ENCODE data around the gene UNC13C.

Gene UNC13C

DNA sequence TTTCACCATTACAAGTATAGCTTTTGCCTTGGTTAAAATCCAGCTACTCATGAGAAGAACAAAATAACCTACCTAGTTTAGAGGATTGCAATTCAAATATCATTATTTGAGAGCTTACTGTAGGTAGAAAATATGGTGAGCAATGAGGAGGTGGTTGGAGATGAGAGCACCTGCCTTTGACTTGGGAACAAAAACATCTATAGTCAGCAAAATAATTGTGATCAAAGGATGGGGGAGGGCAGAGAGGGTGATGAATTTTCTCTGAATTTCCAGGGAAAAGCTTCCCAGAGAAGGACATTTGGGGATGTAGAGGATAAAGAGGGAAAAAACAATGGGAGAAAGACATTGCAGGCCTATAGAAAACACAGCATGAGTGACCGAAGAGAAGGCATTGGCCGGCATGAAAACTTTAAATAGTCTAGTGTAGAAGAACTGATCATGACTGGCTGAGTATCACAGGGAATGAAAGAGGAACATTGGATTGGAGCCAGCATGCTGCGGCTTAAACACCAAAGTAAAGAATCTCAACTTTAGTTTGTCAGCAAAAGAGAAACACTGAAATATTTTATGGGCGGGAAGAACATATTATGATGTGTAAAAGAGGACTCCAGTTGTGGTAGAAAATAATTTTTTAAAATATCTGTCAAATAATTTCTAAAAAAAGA, 581.3 kb downstream of the UNC13C start:
- no peak for DNase-seq (ENCODE audit: low read depth in 2 of 3, low spot score in 1 of 3)

DNA sequence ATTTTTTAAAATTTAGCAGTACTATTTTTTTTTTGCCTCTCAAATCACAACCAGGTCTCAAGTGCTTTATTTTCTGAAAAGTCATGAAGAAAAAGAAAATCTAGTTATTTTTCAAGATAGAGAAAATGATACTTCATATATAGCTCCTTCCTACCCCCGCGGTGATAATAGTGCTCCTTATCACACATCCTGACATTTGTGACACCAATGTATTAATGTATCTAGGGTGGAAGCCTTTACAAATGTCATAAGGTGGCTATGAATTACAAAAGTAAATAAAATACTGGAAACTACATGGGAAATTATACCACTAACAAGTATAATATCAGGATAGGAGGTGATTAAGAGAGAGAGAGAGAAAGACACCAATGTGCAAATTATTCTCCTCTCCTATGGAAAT, 582.2 kb downstream of the UNC13C start:
- DNase-seq (ENCODE audit: low read depth in 2 of 3, low spot score in 1 of 3) = no peak

DNA sequence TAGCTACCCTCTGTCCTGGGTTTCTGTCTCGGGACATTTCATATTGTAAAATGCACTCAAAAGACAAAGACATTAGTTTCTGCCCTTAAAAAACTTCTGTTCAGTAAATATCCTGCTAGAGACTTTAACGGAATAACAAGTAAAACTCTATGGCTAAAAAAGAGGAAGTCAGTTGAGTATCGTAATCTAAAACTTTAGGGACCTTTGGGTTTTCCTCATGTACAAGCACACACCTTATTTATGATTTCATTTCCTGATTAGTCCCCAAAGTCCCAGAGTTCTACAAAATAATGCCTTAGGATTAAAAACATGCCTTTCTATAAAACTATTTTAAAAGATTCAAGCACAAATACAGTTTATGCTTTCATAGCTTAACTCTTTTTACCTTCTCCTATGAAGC, 585.9 kb downstream of the UNC13C start:
- DNase-seq (ENCODE audit: low read depth in 2 of 3, low spot score in 1 of 3) = no peak

DNA sequence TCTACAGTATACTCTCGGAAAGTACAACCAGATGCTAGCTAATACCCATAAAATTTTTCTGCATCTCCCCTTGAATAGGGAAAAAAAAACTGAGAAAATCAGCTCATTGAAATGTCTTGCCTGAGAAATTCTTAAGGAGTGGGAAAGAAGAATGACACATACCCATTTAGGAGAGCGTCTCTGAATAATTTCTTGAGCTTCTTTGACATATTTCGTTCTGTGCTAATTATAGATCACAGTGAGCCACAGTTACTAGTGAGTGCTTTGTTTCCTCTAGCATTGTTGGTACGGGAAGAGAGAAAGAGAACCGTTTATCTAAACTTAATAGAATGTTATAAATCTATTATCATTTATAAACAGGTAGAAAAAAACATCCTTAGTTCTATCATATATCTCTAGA, 588.4 kb downstream of the UNC13C start:
- no peak for DNase-seq (ENCODE audit: low read depth in 2 of 3, low spot score in 1 of 3)

DNA sequence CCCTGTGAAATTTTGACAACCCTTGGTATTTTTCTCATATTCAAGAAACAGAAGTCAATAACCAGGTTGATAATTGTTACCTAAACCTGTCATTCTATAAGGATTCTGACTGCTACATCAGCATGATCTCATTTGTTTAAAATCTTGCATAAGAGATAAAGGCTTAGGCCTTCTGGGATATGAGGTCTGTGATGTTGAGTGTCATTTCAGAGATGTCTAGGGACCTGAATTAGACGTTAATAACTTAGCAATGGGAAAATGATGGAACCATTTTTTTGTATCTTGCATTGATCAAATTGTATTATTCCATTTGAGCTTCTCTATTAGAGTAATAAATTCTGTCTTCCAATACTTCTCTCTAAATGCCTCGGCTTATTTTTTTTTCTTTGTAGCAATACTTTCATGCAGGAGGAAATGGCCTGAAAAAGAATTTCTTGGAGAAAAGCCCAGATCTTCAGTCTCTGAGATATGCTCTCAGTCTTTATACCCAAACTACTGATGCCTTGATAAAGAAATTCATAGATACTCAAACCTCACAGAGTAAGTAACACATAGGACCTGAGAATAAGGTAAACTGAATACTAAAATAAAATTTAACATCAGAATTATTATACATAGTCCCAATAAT, 589.3 kb downstream of the UNC13C start:
- DNase-seq (ENCODE audit: low read depth in 2 of 3, low spot score in 1 of 3) = no peak

DNA sequence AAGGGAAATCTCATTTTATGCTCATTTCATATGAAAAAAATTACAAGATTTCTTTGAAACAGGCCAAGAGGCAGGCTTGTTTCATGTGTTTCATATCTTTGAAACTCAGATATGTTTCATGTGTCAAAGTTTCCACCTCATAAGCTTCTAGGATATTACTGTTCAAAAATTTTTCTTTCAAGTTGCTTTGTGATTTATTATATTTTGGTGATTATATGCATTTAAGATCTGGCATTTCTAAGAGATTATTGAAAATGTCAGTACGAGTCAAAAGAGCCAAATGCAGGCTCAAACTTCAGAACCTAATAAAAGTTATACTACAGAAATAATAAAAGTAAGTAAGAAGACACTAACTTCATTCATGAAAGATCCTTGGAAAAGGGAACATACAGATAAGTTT, 590.1 kb downstream of the UNC13C start:
- no peak for DNase-seq (ENCODE audit: low read depth in 2 of 3, low spot score in 1 of 3)

DNA sequence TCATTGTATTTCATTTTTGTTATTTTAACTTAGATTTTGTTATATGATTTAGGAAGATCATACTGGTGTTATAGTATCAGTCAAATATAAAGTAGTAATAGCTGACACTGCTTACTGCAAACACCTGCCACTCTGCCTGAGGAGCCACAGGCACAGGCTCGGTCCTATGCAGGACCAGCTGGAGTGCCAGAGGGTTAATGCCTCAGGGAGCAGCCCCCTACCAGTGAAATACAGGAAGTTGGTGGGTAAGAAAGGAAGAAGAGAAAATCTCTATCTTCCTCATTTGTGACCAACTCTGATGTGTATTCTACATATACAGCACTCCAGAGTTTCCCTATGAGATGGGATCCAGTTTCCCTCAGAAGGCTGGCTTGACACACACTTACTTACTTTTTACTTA, 593.3 kb downstream of the UNC13C start:
- DNase-seq (ENCODE audit: low read depth in 2 of 3, low spot score in 1 of 3) = no peak

DNA sequence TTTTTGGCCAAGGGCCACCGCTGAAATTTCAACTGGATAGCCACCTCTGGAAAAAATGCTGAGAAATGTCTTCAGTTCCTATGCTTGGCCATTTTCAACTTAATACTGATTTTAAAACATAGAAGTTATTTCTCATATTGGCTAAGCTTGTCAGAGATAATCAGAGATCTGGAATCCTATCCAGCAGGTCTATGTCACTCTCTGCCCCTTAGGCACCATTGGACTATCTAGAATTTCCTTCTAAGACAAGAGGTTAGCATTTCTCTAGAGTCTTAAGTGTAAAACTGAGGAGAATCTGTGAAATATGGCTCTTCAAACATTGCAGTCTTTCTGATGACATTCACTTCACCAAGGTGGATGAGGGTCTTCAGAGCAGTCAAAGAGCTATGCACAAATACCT, 597.3 kb downstream of the UNC13C start:
- DNase-seq (ENCODE audit: low read depth in 2 of 3, low spot score in 1 of 3) = no peak

DNA sequence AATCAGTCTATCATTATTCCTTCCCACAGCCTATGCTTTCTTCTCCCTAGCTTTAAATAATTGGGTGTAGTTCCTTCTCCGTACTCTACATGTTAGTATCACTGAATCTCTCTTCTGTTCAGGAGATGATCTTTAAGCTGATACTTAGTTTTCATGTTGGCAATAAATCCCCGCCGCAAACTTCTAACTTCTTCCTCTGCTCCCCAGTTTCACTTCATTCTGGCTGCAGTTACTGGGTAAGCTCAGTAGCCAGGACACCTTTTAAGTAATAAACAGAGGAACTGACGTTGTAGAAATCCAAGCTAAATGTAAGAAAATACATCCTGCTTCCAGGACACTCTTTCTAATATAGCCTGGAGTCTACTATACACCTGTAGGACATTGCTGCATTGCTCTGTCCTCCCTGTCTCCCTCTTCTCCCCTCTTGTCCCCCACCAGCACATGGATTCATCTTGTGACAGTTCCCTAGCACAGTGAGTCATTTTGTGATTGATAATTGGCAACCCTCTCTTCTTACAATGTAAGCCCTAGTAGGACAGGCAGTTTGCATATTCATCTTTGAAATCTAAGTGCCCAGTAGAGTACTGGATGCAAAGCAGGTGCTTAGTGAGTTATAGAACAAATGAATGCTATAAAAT, 598.2 kb downstream of the UNC13C start:
- DNase-seq (ENCODE audit: low read depth in 2 of 3, low spot score in 1 of 3) = no peak

DNA sequence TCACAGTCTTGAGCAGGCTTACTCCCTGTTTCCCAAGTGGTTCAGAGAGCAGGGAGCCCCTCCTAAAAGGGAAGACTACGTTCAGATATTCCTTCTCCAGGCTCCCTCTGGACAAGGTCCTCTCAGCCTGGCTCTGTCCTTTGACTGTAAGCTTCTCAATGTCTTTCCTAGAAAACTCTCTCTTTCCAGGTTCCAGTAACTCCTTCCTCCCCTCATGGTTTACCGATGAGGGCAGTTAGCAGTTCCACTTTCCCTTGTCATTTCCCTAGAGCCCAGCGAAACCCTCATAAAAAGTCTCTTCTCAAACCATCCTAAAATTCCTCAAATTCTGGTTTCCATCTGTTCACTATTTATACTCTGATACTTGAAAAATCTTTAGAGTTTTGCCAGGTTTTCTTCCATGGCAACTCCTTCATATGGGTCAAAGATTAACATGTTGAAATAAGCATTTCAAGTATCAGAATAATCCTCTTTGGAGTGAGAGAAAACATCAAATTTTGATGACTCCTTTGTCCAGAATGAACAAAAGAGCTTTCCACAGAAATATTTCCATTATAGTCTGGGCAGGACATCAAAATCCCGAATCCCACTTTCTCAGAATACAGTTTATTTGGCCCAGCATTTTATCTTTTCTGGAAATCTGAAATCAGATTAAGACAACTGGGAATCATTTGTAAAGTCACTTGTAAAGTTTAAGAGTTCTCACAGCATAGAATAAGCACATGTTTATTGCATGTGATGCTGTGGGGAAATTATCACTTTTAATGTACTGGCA, 599.4 kb downstream of the UNC13C start:
- DNase-seq (ENCODE audit: low read depth in 2 of 3, low spot score in 1 of 3) = no peak

DNA sequence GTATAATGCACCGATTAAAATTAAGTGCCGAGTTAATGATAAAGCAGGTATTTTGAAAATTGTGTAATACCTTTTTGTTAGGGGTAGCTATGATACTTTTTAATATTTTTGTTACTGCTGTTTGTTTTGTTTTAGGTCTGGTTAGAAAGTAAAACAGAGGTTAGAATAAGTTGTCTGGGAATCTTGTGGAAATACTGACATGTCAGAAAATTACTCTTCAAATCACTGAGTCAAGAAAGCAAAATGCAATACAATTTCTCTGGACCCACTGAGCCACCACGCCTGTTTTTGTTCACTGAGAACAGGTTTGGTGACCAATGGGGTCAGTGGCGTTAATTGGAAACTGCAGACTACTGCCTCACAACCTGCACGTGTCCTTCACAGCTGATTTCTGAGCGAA, 601.6 kb downstream of the UNC13C start:
- no peak for DNase-seq (ENCODE audit: low read depth in 2 of 3, low spot score in 1 of 3)

DNA sequence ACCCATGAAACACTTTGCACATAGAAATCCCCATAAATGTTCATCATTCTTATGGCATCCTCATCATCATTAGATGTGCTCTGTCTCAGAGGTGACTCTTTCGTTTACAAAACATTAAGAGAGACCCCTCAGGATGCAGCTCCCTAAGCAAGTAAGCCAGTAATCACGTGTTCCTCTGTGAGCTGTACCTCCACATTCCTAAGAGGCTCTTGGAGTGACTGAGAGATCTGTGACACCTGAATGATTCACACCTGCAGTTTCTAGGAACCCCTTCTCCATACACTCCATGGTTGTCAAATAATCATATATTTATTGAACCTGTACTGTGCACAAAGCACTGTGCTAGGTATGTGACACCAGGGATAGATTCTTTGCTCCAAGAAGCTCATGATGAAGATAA, 602.4 kb downstream of the UNC13C start:
- no peak for DNase-seq (ENCODE audit: low read depth in 2 of 3, low spot score in 1 of 3)

DNA sequence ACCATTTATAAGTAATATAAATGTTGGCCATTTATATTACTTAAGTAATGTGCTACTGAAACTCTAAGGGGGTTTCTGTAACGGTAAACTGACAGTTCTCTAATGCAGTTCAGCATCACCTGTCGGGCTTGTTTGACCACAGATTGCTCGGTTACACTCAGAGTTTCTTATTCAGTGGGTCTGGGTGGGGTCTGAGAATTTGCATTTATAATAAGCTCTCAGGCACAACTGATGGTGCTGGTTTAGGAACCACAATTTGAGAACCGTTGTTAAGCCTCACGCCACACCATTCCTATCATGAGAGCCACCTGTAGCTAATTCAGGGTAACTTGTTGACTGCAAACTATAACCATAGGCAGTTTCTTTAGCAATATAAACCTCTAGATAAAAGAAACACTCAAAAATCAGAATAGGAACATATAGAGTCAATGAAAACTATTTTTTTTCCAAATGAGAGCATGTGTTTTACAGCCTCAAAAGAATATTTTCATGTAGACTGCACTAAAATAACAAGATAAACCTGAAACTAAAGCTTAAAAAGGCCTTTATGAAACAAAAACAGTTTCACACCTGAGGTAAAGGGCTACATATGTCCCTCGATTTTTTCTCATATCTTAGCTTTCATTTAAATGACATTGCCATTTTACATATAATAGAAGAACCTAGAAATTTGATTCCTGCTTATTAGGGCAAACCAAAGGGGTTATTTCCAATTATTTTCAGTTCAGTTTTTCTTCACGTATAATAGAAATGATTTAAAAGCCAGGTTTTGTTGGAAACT, 604.8 kb downstream of the UNC13C start:
- DNase-seq (ENCODE audit: low read depth in 2 of 3, low spot score in 1 of 3) = no peak

DNA sequence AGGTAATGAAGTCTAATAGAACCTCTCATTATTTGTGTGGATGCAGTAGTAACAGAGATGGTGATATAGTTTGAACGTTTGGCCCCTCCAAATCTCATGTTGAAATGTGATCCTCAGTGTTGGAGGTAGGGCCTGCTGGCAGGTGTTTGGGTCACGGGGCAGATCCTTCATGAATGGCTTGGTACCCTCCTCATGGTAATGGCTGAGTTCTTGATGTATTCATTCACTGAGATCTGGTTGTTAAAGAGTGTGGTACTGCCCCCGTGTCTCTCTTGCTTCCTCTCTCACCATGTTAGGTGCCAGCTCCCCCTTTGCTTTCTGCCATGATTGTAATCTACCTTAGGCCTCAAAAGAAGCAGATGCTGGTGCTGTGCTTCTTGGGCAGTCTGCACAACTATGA, 606.8 kb downstream of the UNC13C start:
- DNase-seq (ENCODE audit: low read depth in 2 of 3, low spot score in 1 of 3) = no peak

DNA sequence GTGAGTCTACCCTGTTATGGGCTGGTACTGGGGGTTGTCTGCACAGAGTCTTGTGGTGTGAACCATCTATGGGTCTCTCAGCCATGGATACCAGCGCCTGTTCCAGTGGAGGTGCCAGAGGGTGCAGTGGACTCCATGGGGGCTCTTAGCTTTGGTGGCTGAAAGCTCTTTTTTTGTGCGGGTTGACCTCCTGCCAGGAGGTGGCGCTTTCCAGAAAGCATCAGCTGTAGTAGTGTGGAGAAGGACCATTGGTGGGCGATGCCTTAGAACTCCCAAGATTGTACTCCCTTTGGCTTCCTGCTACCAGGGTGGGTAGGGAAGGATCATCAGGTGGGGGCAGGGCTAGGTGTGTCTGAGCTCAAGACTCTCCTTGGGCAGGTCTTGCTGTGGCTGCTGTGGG, 615.9 kb downstream of the UNC13C start:
- DNase-seq (ENCODE audit: low read depth in 2 of 3, low spot score in 1 of 3) = no peak

DNA sequence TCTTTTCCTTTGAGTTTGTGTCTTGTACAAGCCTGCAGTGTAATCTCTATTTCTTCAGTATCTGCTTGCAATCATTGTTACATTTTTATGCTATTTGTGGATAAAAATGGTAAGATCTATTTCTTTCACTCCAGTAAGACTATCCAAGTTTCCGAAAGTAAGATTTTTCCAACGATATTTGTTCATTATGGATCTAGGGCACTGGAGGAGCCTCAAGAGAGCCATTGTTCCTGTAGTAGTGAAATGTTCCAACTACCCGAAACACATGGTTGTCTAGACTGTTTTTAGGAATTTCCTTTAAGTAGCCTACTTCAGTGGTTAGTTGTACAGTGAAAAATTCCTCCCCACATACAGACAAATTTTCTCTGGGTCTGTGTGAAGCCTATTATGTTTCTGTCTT, 621.1 kb downstream of the UNC13C start:
- no peak for DNase-seq (ENCODE audit: low read depth in 2 of 3, low spot score in 1 of 3)

DNA sequence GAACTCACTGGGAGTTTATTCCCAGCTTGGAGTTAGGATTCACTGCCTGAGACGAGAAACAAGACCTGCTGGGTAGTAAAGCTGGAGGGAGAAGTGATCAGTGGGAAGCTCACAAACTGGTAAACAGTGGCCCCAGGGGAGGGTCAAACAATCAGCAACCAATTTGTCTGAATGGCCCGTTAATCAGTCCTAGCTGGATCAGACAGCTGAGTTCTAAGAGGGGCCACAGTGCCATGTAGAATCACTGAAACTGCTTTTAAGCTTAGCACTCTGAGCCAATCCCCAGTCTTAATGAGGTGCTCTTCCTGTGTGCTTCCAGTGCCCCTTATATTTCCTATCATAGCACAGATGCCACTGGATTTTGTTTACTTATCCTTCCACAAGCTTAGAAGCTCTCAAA, 626.8 kb downstream of the UNC13C start:
- DNase-seq (ENCODE audit: low read depth in 2 of 3, low spot score in 1 of 3) = no peak

DNA sequence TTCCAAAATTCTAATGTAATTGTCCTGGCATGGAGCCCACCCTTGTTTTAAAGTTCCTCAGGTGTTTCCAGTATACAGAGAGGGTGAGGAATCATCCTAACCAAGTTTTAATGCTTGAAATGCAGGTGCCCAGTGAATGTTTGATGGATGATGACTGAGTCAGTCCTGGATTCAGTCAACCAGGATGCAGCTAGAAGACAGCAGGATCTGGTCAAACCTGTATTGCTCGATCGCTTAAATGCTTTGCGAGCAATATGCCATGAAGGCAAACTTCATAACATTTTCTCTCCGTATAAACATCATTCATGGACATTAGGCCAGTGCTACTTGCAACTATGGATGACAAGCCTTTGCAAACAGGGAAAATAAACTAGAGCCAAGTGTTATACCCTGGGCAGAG, 627.3 kb downstream of the UNC13C start:
- no peak for DNase-seq (ENCODE audit: low read depth in 2 of 3, low spot score in 1 of 3)

DNA sequence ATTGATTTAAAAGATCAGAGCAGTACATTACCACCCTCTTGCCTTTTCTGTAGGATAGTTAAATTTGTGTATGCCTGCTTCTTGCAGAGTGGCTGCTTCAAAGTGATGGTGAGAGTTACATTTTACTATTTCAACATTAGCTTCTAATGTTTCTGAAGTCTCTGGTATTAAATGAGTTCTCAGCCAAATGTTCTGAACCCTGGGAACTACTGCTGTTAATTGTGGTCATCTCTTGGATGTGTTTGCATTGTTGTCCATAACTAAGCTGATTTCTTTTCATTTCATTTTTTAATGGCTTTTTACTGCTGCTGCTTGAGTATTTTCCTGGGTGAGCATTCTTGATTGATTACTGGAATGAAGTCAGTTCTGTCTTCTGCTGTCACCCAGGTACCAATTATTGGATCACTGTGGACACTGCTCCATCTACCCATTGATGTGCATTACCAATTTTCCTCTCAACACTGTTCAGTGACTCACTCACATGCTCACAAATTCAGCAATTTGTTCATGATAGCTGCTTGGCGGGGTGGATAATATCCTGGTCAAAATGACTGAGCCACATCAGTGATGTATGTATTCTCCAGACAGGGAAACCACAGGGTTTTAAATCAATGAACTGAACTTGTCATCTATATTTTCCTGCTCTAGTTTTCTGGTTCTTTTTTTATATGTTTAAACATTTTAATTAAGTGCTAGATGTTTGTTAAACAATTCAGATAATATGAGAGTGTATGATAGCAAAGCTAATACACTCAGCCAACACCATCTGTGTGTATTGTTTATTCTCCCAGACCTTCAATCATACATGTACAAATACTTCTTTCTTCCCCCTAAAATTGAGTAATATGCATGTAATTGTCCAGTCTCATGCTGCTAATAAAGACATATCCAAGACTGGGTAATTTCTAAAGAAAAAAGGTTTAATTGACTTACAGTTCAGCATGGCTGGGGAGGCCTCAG, 630.9 kb downstream of the UNC13C start:
- no peak for DNase-seq (ENCODE audit: low read depth in 2 of 3, low spot score in 1 of 3)

DNA sequence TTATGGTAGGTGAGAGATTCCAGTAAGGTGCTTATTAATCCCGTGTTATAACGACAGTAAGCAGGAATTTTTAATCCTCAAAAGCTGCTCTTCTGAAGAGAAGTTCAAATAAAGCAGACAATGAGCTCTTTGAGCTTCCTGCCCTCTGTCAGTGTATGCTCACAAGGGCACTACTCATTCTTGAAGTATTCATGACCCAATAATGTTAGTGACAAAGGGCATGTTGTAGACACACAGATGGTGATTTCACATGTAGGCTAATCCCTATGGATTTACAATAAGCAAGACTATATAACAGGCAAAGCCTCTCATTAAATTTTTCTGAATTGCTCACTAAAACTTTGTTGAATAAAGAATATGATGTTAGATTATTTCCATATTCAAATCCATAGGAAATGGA, 639.9 kb downstream of the UNC13C start:
- DNase-seq (ENCODE audit: low read depth in 2 of 3, low spot score in 1 of 3) = no peak
